ENCODE data around the gene INTS13.

- TF ChIP-seq CTCF (IDR thresholded peaks at IDR 0.05) (no peak), NFIC (IDR thresholded peaks at IDR 0.05; ENCODE audit: borderline replicate concordance) (no peak)
Measured at GRCh38 chr12:26948309-26948708, 10.5 kb upstream of the INTS13 start.

Data from SK-N-SH (cell line).